Prostate gland (tissue), 2 donors: Measurements from ENCODE around the gene EIPR1.

ENCODE experiments used
- POLR2A ChIP-seq: fragments of 450-650 bp; IDR thresholded peaks from one replicate; pipeline ENCODE4 v1.6.1; 2016; ENCODE audit warnings: antibody characterized with exemption, mild to moderate bottlenecking
- POLR2AphosphoS5 ChIP-seq: sonication (generic); formaldehyde crosslinking; IDR thresholded peaks from one replicate; pipeline ENCODE4 v1.6.1; 2017; ENCODE audit warnings: antibody characterized with exemption
- TF ChIP-seq, protein P1 (sequence below), 4 experiments: fragments of 200-600 bp in 2 of 4; fragments of 450-650 bp in 2 of 4; sonication (generic) in 2 of 4; IDR thresholded peaks; 1 replicate in 3 of 4; 2 replicates in 1 of 4; pipeline ENCODE4 v1.5.1; 2016 to 2019; ENCODE audit warnings: antibody characterized with exemption in 4 of 4, mild to moderate bottlenecking in 2 of 4, moderate library complexity in 2 of 4

DNA sequence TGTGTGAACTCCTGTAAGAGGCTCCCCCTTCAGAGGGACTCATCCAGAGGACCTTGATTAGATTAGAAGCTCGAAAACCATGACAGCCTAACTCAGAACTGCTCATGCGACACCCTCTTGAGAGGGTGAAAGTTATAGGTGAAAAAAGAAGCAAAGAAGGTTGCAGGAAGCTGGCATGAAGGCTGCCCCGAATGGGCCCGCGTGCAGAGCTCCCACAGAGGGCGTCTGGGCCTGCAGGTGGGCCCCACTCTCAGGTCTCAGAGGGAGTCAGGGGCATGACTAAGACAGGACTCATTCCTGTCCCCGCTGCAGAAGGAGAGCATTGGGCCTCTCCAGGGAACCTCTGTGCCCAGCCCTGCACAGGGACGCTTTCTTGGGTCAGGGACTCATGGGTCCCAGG is 235.4 kb downstream of the EIPR1 start:
- TF ChIP-seq, protein P1, sequence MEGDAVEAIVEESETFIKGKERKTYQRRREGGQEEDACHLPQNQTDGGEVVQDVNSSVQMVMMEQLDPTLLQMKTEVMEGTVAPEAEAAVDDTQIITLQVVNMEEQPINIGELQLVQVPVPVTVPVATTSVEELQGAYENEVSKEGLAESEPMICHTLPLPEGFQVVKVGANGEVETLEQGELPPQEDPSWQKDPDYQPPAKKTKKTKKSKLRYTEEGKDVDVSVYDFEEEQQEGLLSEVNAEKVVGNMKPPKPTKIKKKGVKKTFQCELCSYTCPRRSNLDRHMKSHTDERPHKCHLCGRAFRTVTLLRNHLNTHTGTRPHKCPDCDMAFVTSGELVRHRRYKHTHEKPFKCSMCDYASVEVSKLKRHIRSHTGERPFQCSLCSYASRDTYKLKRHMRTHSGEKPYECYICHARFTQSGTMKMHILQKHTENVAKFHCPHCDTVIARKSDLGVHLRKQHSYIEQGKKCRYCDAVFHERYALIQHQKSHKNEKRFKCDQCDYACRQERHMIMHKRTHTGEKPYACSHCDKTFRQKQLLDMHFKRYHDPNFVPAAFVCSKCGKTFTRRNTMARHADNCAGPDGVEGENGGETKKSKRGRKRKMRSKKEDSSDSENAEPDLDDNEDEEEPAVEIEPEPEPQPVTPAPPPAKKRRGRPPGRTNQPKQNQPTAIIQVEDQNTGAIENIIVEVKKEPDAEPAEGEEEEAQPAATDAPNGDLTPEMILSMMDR (IDR thresholded peaks at IDR 0.05): no peak
- TF ChIP-seq POLR2A (no peak), POLR2AphosphoS5 (no peak)
